ENCODE measurements around the gene ZNF774. TPM values are rescaled to one million over a fixed set of nuclear protein-coding genes. Genes with fewer than 3 reads are reported as not detected.
A peak's percentile ranks its signal among the peaks of the same experiment; 100 is the strongest.
"Not testable (repeated sequence)": the region's sequence is repeated elsewhere in the genome, so short reads cannot be mapped to it uniquely, and the experiment has no call there.

The ZNF774 gene
- total RNA-seq, 1 experiment from 2014 or later = 2.9 TPM

DNA sequence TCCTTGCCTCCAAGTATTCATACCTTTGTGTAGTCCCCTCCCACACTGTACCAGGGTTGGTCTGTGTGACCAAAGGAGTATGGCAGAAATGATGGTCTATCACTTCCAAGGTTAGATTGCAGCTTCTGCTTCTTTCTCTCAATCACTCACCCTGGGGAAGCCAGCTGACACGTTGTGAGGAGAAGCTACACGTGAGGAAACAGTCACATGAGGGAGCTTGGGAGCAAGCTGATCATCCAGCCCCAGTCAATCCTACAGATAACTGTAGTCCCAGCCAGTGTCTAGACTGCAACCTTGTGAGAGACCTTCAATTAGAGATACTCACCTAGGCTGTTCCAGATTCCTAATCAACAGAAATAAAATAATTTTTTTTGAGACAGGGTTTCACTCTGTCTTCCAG is 6.2 kb upstream of the ZNF774 start:
- DNase-seq (ENCODE audit: low read depth) = no peak

DNA sequence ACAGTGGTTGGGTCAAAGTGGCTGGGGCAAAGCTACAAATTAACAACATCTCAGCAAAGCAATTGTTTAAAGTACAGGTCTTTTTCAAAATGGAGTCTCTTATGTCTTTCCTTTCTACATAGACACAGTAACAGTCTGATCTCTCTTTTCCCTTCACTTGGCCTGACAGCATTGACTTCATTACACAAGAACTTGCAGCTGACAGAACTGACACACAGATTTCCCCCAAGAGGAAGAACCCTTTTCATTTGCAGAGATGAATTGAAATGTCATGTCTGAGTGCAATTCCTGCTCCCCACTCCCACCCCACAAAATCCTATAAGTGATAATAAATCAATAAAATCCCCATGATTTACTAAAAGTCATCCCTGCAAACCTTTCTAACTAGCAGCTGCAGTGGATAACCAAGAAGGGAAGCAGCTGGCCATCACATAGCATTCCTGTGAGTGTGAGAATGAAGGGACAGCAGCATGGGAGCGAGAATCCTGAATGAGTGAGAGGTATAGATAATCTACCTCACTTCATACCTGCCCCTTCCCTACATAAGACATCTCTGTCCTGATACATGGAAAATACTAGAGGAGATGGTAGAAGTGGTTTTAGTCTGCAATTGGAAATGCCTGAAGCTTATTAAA is 4.5 kb upstream of the ZNF774 start:
- not testable (repeated sequence) for DNase-seq (ENCODE audit: low read depth)

DNA sequence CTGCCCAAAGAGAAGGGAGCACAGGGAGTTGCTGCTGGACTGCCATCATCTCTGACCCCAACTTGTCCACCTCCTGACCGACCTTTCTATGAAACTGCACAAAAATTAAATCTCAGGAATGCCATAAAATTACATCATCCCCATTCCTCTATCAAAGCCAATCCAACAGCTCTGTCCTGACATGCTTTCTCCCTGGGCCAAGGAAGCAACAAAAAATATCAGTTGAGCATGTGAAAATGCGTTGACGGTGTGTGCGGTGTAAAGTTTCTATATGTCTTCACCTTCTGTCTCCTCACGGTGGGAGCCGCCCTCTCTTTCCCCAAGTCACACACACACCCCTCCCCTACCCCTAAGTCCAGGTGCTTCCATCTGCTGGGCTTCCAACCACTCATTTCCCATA is 3.6 kb upstream of the ZNF774 start:
- no peak for DNase-seq (ENCODE audit: low read depth)

DNA sequence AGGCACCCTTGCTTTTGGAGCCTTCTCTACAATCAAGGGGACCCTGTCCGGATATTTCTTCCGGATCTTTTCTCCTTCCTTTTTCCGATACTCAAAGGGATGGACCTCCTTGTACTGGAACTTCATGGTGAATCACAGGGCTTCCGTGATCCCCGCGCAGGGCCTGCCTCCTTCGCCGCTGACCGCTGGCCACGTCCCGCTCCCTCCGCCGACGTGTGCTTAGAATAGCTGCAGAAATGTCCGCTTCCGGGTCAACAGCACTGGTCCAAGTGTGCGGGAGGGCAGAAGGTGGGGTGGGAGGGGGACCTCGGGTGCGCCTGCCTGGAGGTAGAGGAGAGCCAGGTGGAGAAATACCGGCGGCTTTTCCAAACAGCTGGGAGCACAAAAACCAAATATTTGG is 3.0 kb upstream of the ZNF774 start:
- DNase-seq (ENCODE audit: low read depth) = no peak

DNA sequence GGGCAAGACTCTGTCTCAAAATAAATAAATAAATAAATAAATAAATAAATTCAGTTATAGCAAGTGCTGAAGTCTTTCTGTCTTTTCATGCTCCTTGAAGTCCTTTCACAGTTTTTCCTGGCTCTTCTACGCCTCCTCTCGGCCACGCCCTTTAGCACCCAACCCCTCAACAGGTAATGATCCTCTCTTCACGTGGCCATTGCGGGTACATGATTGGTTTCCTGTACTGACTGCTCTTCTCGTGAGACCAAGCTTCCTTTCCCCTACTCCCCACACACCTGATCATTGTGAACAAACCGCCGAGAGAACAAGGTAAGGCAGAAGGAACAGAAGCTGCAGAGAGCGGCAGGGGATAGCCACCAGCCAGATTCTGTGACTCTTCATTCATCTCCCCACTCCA is 2.3 kb upstream of the ZNF774 start:
- DNase-seq (ENCODE audit: low read depth) = no peak

DNA sequence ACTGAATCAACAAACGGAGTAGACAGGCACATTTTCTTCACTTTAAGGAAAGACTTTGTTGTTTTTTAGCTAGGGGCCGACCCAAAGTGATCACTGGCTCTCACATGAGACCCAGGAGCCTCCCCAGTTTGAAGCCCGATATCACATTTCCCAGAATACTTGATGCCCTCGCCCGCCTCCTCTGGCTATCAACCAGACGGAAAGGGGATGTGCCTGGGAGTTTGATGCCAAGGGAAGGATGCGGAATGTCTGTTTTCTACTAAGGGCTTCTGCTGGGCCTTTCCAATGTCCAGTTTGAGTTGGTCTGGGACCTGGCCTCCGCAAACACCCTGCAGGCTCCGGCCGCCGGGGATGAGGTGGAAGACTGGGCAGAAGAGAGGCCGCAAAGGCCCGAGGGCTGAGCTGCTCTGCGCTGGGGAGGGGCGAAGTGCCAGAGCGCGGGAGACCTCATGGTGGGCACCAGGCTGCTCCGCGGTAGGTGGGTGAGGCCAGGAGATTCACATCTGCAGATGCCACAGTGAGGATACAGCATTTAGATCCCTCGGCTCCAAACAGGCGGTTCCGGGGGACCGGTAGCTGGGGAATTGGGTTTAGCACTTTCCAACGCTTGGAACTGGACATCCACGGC is 491 bp upstream of the ZNF774 start:
- no peak for DNase-seq (ENCODE audit: low read depth)

DNA sequence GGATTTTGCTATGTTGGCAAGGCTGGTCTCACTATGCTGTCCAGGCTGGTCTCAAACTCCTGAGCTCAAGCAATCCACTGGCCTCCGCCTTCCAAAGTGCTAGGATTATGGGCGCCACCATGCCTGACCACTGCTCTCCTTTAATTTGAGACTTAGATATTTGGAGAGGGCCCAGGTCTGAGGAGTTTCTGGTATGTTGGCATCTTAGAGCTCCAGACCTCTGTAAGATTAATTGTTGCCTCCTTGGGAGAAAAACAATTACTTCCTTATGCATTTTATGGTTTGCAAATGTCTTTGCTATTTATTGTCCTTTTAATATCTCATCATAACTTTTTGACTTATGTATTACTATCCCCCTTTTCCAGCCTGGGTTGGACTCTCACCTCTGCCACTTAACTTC is 2.9 kb downstream of the ZNF774 start:
- DNase-seq (ENCODE audit: low read depth) = no peak

DNA sequence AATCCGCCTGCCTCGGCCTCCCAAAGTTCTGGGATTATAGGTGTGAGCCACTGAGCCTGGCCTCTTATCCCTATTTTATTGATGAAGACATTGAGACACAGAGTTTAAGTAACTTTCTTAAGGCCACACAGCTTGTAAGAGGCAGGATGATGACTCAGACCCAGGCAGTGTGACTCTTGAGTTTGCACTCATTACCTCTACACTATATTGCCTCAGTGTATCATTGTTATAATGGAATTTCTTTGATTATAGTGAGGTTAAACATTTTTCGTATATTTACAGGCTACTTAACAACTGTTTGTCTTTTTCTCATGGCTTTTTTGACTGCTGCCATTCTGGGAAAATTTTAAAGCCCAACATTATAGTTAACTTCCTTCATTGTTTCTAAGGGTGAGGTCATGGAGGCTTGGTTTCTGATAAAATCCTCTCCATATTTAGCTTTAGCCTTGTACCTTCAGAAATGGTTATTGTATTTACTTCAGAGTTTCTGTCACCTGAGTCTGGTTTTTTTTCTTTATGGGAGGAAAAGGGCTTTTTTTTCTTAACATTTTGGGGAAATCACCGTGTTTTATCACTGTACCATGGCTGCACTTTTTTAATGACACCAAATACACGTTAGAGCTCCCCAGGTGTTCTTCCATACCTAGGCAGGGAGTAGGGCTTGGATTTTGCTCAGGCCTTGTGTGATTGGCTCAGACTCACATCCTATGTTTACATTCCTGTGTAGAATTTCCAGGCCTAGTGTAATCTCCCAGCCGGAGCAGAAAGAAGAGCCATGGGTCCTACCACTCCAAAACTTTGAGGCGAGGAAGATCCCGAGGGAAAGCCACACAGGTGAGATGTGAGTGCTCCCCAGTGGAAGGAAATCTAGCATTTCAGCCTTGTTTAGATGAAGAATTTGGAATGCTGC is 6.3 kb downstream of the ZNF774 start:
- DNase-seq (ENCODE audit: low read depth) = peak; percentile 31

DNA sequence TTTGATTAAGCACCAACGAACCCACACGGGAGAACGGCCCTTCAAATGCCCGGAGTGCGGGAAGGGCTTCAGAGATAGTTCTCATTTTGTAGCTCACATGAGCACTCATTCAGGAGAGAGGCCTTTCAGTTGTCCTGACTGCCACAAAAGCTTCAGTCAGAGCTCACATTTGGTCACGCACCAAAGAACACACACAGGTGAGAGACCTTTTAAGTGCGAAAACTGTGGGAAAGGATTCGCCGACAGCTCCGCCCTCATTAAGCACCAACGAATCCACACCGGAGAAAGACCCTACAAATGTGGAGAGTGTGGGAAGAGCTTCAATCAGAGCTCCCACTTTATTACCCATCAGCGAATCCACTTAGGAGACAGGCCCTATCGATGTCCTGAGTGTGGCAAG is 8.7 kb downstream of the ZNF774 start:
- DNase-seq (ENCODE audit: low read depth) = no peak

DNA sequence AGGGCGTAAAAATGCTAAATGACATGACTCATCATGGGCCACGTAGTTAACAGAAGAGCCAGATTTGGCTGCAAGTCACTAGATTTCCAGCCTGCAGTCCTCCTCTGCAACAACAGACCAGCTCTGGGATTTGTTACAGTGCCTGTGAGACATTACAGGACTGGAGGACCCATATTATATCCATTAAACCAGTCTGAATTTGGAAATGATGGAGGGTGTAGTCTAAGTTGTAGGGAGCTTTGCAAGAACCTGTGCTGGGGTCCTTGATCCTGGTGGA is 10.8 kb downstream of the ZNF774 start:
- peak; percentile 86 for DNase-seq (ENCODE audit: low read depth)

DNA sequence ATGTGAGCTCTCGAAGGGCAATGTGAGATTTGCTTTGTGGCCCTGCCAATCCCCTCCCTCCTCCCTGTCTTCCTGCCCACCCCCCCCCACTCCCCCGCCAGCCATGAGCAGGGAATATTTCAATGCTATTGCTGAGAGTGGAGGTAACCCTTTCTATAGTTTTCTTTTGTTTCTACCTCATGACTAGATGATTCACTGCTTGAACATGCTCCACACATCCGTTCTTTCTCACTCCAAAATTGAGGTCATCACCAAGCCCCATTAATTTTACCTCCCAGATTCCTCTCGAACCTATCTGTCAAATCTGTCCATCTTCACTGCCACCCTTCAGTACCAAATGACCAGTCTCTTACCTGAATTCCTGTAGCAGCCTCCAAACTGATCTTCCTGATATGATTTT is 12.2 kb downstream of the ZNF774 start:
- peak; percentile 65 for DNase-seq (ENCODE audit: low read depth)

DNA sequence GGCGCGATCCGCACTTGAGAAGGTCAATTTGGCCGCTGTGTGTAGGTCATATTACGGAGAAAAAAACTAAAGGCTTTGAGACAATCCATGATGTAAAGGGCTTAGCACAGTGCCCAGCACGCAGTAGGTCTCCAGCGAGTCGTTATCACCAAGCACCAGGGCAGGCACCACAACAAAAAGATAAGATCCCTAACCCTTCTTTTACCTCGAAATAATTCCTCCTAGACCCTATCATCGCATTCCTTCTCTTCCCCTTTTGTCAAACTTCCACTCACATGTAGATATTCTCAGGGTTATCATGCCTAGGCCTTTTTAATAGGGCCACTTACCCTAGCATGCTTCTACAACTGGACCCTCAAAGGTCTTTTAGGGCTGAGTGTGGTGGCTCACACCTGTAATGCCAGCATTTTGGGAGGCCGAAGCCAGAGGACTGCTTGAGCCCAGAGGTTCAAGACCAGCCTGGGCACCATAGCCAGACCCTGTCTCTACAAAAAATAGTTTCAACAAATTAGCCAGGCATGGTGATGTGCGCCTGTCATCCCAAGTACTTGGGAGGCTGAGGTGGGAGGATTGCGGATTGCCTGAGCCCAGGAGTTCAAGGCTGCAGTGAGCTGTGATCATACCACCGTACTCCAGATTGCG is 13.5 kb downstream of the ZNF774 start:
- no peak for DNase-seq (ENCODE audit: low read depth)

DNA sequence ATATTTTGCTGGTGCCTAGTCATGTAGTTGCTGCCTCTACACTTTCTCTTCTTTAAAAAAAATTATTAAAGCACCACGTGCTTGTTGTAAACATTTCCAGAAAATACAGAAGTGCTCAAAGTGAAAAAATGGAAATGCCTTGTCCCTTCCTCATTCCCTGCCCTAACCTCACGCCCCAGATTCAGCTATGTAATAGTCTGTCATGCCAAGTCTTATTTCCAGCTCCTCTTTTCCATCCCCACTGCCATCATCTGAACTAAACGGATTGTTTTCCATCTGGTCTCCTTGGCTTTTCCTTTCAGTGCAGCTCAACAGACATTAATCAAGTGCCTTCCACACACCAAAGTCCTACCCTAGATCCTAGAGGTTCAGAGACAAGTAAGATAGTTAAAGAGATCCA is 15.5 kb downstream of the ZNF774 start:
- no peak for DNase-seq (ENCODE audit: low read depth)

DNA sequence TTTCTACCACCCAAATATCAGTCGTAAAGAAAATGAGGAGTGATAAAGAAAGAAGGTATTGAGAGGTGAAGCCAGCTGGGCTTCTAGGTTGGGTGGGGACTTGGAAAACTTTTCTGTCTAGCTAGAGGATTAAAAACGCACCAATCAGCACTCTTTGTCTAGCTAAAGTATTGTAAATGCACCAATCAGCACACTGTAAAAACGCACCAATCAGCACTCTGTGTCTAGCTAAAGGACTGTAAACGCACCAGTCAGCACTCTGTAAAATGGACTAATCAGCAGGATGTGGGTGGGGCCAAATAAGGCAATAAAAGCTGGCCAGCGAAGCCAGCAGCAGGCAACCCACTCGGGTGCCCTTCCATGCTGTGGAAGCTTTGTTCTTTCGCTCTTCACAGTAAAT is 23.0 kb downstream of the ZNF774 start:
- no peak for DNase-seq (ENCODE audit: low read depth)

DNA sequence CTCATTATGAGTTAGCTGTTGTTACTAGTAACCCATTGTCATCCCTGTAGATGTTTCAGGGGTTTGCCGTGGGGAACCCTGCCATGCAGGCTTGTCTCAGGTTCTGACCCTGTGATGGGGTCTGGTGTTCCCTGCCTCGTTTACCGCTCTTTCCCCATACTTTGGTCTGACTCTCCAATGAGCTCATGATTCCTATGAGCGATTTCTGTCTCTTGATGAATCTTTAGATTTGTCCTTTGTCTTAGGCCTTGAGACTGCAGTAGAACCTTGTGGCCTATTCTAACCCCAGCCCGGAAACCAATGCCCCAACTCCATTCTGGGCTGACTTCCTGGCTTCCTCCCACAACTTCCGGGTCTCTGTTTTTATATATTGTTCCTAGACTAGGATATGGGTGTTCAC is 24.7 kb downstream of the ZNF774 start:
- no peak for DNase-seq (ENCODE audit: low read depth)

DNA sequence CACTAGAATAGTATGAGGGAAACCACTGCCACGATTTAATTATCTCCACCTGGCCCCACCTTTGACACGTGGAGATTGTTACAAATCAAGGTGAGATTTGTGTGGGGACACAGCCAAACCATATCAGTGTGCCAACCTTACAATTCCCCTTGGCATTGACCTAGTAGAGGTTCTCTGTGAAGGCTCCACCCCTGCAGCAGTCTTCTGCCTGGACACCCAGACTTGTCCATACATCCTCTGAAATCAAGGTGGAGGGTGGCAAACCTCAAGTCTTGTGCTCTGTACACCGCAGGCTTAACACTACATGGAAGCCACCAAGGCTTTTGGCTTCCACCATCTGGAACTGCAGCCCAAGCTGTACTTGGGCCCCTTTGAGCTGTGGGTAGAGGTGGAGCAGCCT is 27.2 kb downstream of the ZNF774 start:
- no peak for DNase-seq (ENCODE audit: low read depth)

DNA sequence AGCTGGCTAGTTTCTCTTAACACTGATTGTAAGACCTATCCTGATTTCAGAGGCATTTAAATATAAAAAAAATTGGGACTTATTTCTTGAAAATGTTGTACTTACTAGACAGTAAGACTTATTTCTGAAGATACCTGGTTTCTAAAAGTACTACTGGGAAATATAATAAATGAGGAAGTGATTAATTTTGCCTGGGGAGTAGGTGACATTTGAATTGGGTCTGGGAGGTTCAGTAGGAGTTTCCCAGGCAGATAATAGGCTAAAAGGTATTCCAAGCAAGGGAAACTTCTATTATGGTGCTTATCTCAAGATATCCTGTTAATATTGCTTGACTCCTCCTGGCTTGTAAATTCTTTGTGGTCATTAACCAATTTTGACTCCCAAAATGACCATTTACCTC is 29.4 kb downstream of the ZNF774 start:
- no peak for DNase-seq (ENCODE audit: low read depth)

DNA sequence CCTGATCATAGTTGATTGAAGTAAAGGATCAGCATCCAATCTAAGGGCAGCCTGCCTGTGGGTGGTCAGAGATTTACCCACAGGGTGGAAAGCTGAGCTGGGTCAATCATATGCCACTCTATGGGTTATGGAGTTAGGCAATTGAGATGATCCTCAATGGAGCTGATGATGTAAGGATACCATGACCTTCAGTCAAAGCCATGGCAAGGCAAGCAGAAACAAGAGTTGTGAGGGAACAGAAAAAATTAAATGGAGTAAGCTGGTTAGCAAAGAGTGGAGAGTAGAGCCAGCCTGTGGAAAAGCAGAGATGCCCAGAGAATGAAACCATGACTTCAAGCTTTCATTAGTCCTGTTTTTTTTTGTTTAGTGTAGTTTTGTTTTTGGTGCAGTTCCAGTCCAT is 30.2 kb downstream of the ZNF774 start:
- peak; percentile 37 for DNase-seq (ENCODE audit: low read depth)

DNA sequence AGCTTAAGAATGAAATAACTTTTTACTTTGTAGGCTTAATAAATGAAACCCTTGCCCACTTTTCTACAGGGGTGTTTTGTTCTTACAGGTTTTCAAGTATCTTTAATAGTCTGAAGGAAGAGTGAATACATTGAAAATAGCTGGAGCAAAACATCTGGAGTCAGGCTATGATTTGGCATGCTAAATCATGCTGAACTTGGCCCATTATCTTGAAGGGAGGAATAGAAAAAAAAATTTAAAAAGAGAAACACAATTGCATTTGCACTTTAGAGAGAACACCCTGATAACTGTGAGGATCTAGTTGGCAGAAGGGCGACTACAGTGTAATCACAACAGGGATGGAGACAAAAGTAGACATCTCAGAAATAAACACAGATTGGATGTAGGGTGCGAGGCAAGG is 34.1 kb downstream of the ZNF774 start:
- no peak for DNase-seq (ENCODE audit: low read depth)

DNA sequence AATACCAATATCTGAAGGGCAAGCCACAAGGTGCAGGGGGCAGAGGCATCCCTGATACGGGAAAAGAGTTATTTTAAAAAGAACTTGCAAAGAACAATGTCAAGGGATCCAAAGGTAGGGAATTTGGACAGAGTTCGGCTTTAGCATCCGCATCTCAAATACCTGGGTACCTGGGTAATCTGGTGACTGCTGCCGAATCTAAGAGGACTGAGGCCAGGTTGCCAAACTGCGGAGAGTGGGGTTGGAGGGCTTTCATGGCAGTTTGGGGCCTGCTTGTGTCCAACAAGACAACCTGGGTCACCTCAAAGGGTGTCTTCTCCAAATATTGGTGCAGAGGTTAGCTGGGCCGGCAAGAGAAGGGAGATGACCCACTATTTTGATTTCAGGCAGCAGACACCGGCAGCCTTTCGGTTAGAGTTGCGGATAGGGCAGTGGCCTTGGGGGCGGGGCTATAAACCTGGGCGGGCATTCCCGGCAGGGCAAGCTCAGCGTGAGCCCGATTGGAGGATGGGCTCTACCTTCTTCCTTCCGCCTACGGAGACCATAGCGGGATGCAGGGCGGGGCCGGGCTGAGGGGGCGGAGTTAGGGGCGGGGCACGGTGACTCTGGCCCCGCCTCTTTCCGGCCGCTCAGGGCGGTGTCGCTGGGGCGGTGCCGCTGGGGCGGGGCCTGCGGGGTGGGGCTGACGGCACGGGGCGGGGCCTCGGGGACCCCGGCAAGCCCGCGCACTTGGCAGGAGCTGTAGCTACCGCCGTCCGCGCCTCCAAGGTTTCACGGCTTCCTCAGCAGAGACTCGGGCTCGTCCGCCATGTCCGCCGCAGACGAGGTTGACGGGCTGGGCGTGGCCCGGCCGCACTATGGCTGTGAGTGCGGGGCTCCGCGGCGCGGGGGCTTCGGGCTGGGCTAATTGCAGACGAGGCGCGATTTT is 35.7 kb downstream of the ZNF774 start, which contains the start of gene IQGAP1:
Gene IQGAP1, plus strand, starts transcription at position 709 of the 928 bp plus-strand sequence. Its CDS starts 100 bp downstream, at position 809.
- DNase-seq (ENCODE audit: low read depth) = peak; percentile 95

All from RPMI7951 (cell line).